Neural cell (in vitro differentiated cells): ENCODE measurements around the gene MAGI1.

Source experiments
- CTCF ChIP-seq: fragments of 450-650 bp; IDR thresholded peaks from 2 replicates; pipeline ENCODE4 v1.5.1; 2014; ENCODE audit warnings: antibody characterized with exemption, mild to moderate bottlenecking, moderate library complexity; ENCODE audit not compliant: poor library complexity, severe bottlenecking
- POLR2AphosphoS5 ChIP-seq: IDR thresholded peaks from 2 replicates; pipeline ENCODE4 v1.6.1; 2012
- REST ChIP-seq: IDR thresholded peaks from 2 replicates; pipeline ENCODE4 v1.6.1; 2012; ENCODE audit warnings: borderline replicate concordance

- TF ChIP-seq CTCF (no peak), POLR2AphosphoS5 (no peak), REST (no peak)
Observed at GRCh38 chr3:65820600-65820999, 218.1 kb downstream of the MAGI1 start.
